HCT116 (cell line): ENCODE data around the gene PAX6. TPM values are rescaled to one million over a fixed set of nuclear protein-coding genes. Genes with fewer than 3 reads are reported as not detected.

Experiments
- ATAC-seq: fragments of 200-7000 bp; cut with Tn5 transposase; 2 replicates; pipeline ENCODE4 v1.9.1; 2020; ENCODE audit warnings: mild to moderate bottlenecking, moderate library complexity
- BruUV-seq: library from RNA; stranded (reverse); fragments of 400-500 nt; replicated peaks from 2 replicates; lab custom pipeline; 2021; lab: Mats Ljungman, UMichigan
- CTCF ChIA-PET: fragments of 300-600 bp; sonication (Branson Sonifier 250); formaldehyde crosslinking; loops from one replicate; lab custom pipeline; 2021; ENCODE audit warnings: antibody characterized with exemption; lab: Charles Lee
- POLR2A ChIA-PET: fragments of 300-600, 350-600 bp; sonication (Branson Sonifier 250); formaldehyde crosslinking; loops from one replicate; lab custom pipeline; 2021; ENCODE audit warnings: antibody characterized with exemption; lab: Charles Lee
- RAD21 ChIA-PET, 2 experiments: fragments of 300-600 bp; sonication (Branson Sonifier 250); formaldehyde crosslinking; loops; one replicate each; lab custom pipeline; 2023; ENCODE audit warnings: low total read pairs in 2 of 2; ENCODE audit not compliant: uncharacterized antibody in 2 of 2, unreplicated experiment in 2 of 2, low non-redundant PET in 1 of 2; lab: Charles Lee
- DNase-seq: peaks from one replicate; pipeline ENCODE4 v3.0.0-alpha.2; 2010; ENCODE audit warnings: low read depth, low spot score
- H2AFZ ChIP-seq: fragments of 200-600 bp; shearing (Covaris generic), sonication (generic); 2 replicates; pipeline ENCODE4 v1.6.1; 2017; ENCODE audit warnings: low read depth, mixed run types, mixed read lengths, antibody characterized with exemption, low read length; ENCODE audit not compliant: poor library complexity, severe bottlenecking
- H3K27ac ChIP-seq: 2 replicates; pipeline ENCODE4 v1.5.1; 2012; ENCODE audit warnings: low read depth, low read length
- H3K27me3 ChIP-seq: fragments of 200-600 bp; sonication (generic); 2 replicates; pipeline ENCODE4 v1.6.1; 2016; ENCODE audit warnings: mixed run types, low read length, mixed read lengths; ENCODE audit not compliant: insufficient read depth
- H3K36me3 ChIP-seq, 2 experiments: fragments of 200-500 bp in 1 of 2; fragments of 200-600 bp in 1 of 2; sonication (Bioruptor generic) in 1 of 2; sonication (generic) in 1 of 2; 2 replicates each; pipeline versions ENCODE4 v1.5.1 to v1.6.1; 2014 to 2016; ENCODE audit warnings: low read length in 2 of 2, inconsistent platforms in 1 of 2, mixed read lengths in 1 of 2, mixed run types in 1 of 2; ENCODE audit not compliant: insufficient read depth in 2 of 2, control insufficient read depth in 1 of 2
- H3K4me1 ChIP-seq, 2 experiments: fragments of 200-600 bp in 1 of 2; sonication (generic) in 1 of 2; 2 replicates each; pipeline versions ENCODE4 v1.5.1 to v1.6.1; 2012 to 2017; ENCODE audit warnings: low read length in 2 of 2, inconsistent platforms in 1 of 2, mild to moderate bottlenecking in 1 of 2, mixed read lengths in 1 of 2, mixed run types in 1 of 2, moderate library complexity in 1 of 2; ENCODE audit not compliant: insufficient read depth in 2 of 2, control insufficient read depth in 1 of 2
- H3K4me2 ChIP-seq: fragments of 200-600 bp; sonication (generic); 2 replicates; pipeline ENCODE4 v1.6.1; 2017; ENCODE audit warnings: mixed run types, low read length, mixed read lengths
- H3K4me3 ChIP-seq, 2 experiments: fragments of 200-600 bp in 1 of 2; sonication (generic) in 1 of 2; replicated peaks in 1 of 2; 2 replicates each; pipeline ENCODE4 v1.5.1; 2011 to 2016; ENCODE audit warnings: low read length in 2 of 2, control low read depth in 1 of 2, low read depth in 1 of 2, mild to moderate bottlenecking in 1 of 2, mixed read lengths in 1 of 2, mixed run types in 1 of 2
- H3K79me2 ChIP-seq: fragments of 200-600 bp; sonication (generic); 2 replicates; pipeline ENCODE4 v1.6.1; 2017; ENCODE audit warnings: mild to moderate bottlenecking, mixed run types, low read length, moderate library complexity, mixed read lengths; ENCODE audit not compliant: insufficient read depth
- H3K9ac ChIP-seq: fragments of 200-600 bp; sonication (generic); 2 replicates; pipeline ENCODE4 v1.6.1; 2016; ENCODE audit warnings: low read length, mixed read lengths
- H3K9me2 ChIP-seq: fragments of 200-600 bp; sonication (generic), shearing (Covaris generic); 2 replicates; pipeline ENCODE4 v1.6.1; 2017; ENCODE audit warnings: mixed run types, mild to moderate bottlenecking, moderate library complexity; ENCODE audit not compliant: insufficient read depth
- H3K9me3 ChIP-seq, 2 experiments: fragments of 200-500 bp in 1 of 2; fragments of 200-600 bp in 1 of 2; sonication (Bioruptor generic) in 1 of 2; sonication (generic) in 1 of 2; 2 replicates each; pipeline ENCODE4 v1.6.1; 2014 to 2017; ENCODE audit warnings: low read length in 2 of 2, mixed read lengths in 2 of 2, inconsistent platforms in 1 of 2, low read depth in 1 of 2, mild to moderate bottlenecking in 1 of 2, mixed run types in 1 of 2, moderate library complexity in 1 of 2; ENCODE audit not compliant: control insufficient read depth in 1 of 2, insufficient read depth in 1 of 2
- H4K20me1 ChIP-seq: fragments of 200-600 bp; sonication (generic), shearing (Covaris generic); 2 replicates; pipeline ENCODE4 v1.6.1; 2017; ENCODE audit warnings: mixed run types, mild to moderate bottlenecking, moderate library complexity; ENCODE audit not compliant: insufficient read depth
- EZH2 ChIP-seq: fragments of 200-600 bp; sonication (generic); IDR thresholded peaks from 2 replicates; pipeline ENCODE4 v1.6.1; 2017; ENCODE audit warnings: antibody characterized with exemption, mixed run types
- FOSL1 ChIP-seq: IDR thresholded peaks from 2 replicates; pipeline ENCODE4 v1.6.1; 2012; ENCODE audit warnings: low read depth
- JUND ChIP-seq: IDR thresholded peaks from 2 replicates; pipeline ENCODE4 v1.6.1; 2012
- POLR2AphosphoS5 ChIP-seq: IDR thresholded peaks from 2 replicates; pipeline ENCODE4 v1.6.1; 2011; ENCODE audit warnings: mild to moderate bottlenecking, low read depth, low read length, moderate library complexity
- RAD21 ChIP-seq: IDR thresholded peaks from 2 replicates; pipeline ENCODE4 v1.6.1; 2012; ENCODE audit warnings: low read depth, mild to moderate bottlenecking
- SP1 ChIP-seq: IDR thresholded peaks from 2 replicates; pipeline ENCODE4 v1.6.1; 2012; ENCODE audit warnings: low read depth
- ZNF274 ChIP-seq: fragments of 200-500 bp; sonication (Bioruptor generic); IDR thresholded peaks from 2 replicates; pipeline ENCODE4 v1.6.1; 2014; ENCODE audit warnings: mild to moderate bottlenecking, low read depth, low read length, inconsistent platforms
- intact Hi-C: fragments of 100-400 bp; cut with micrococcal nuclease; formaldehyde crosslinking; loops from 2 replicates; pipeline ENCODE4 v1.10.0; 2022
- total RNA-seq: library from RNA; stranded (reverse); gene quantifications from one replicate; pipeline ENCODE4 v1.2.1, GENCODE V29; 2021; ENCODE audit not compliant: unreplicated experiment
- TF ChIP-seq, protein P1 (sequence below): IDR thresholded peaks from 2 replicates; pipeline ENCODE4 v1.6.1; 2012; ENCODE audit warnings: low read depth
- TF ChIP-seq, protein P2 (sequence below): IDR thresholded peaks from 2 replicates; pipeline ENCODE4 v1.6.1; 2012

The PAX6 gene
- total RNA-seq, 1 experiment from 2014 or later: 5.3 TPM

DNA sequence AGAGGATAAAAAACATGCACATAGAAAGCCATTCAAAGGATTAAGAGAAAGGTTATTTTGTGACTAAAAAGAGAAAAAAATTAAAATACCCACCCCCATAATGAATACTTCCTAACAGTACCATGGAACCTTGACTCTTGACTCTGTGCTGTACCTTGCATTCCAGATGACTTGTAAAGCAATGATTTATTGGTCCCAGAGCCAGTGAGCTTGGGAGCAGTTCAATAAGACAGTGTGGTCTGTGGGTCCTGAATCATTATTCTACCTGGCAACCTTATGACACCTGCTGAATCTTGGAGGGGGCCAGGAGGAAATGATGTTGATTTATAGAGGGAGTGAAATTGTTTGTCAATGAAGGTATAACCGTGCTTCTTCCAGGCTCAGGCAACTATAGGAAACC is 34.2 kb upstream of the PAX6 start:
- no peaks in the 10 kb centered on the region for H3K9me3 ChIP-seq
- H3K9me2 ChIP-seq: no peaks in the 10 kb centered on the region
- CTCF ChIA-PET: no interaction called here
- POLR2A ChIA-PET: no interaction called here
- BruUV-seq: no TSS peak
- TF ChIP-seq EZH2: no peak
- TF ChIP-seq FOSL1: no peak
- TF ChIP-seq, protein P1, sequence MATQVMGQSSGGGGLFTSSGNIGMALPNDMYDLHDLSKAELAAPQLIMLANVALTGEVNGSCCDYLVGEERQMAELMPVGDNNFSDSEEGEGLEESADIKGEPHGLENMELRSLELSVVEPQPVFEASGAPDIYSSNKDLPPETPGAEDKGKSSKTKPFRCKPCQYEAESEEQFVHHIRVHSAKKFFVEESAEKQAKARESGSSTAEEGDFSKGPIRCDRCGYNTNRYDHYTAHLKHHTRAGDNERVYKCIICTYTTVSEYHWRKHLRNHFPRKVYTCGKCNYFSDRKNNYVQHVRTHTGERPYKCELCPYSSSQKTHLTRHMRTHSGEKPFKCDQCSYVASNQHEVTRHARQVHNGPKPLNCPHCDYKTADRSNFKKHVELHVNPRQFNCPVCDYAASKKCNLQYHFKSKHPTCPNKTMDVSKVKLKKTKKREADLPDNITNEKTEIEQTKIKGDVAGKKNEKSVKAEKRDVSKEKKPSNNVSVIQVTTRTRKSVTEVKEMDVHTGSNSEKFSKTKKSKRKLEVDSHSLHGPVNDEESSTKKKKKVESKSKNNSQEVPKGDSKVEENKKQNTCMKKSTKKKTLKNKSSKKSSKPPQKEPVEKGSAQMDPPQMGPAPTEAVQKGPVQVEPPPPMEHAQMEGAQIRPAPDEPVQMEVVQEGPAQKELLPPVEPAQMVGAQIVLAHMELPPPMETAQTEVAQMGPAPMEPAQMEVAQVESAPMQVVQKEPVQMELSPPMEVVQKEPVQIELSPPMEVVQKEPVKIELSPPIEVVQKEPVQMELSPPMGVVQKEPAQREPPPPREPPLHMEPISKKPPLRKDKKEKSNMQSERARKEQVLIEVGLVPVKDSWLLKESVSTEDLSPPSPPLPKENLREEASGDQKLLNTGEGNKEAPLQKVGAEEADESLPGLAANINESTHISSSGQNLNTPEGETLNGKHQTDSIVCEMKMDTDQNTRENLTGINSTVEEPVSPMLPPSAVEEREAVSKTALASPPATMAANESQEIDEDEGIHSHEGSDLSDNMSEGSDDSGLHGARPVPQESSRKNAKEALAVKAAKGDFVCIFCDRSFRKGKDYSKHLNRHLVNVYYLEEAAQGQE: no peak
- no peak for TF ChIP-seq POLR2AphosphoS5
- no peak for TF ChIP-seq RAD21
- TF ChIP-seq SP1: no peak
- TF ChIP-seq ZNF274: no peak
- TF ChIP-seq, protein P2, sequence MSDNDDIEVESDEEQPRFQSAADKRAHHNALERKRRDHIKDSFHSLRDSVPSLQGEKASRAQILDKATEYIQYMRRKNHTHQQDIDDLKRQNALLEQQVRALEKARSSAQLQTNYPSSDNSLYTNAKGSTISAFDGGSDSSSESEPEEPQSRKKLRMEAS: no peak
- TF ChIP-seq JUND: no peak
- TF ChIP-seq, all 23 proteins: peak for 0
- no peak for ATAC-seq
- intact Hi-C loops: no loop called here
- H2AFZ ChIP-seq: no peak overlapping the region
- no peaks in the 10 kb centered on the region for H3K36me3 ChIP-seq
- DNase-seq: no peak
- H3K4me3 ChIP-seq: no peak overlapping the region
- no peaks in the 10 kb centered on the region for H3K27me3 ChIP-seq
- no peak overlapping the region for H3K4me2 ChIP-seq
- no peaks in the 10 kb centered on the region for H3K79me2 ChIP-seq
- no peak overlapping the region for H3K27ac ChIP-seq
- RAD21 ChIA-PET: no interaction called here
- no peak overlapping the region for H3K9ac ChIP-seq
- H3K4me1 ChIP-seq: no peaks in the 10 kb centered on the region
- H4K20me1 ChIP-seq: no peaks in the 10 kb centered on the region
